IPS-18c (cell line): ENCODE measurements around the gene KIF7.

Experiments used
- H3K4me3 ChIP-seq: 2 replicates; pipeline ENCODE4 v1.7.0; 2013; ENCODE audit warnings: low read depth, mild to moderate bottlenecking, low read length, moderate library complexity; ENCODE audit not compliant: insufficient read depth
- H3K9me3 ChIP-seq: one replicate; pipeline ENCODE4 v1.6.1; 2013; ENCODE audit warnings: mild to moderate bottlenecking, low read length, moderate library complexity; ENCODE audit not compliant: control insufficient read depth, insufficient read depth

Gene KIF7

DNA sequence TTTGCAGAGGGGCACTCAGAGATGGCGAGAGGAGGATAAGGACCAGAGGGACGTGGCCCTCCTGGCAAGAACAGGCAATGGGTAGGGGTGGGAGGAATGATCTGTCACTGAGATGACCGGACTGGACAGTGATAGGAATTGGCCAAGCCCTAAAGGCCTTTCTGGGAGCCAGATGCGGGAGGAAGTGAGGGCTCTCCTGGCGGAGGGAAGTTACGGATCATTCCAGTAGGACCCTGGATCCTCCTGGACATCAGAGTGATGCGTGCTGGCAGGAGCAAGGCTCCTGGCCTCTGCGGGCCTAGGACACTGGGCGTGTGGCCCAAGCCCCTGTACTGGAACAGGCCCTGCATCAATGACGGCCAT, 23.4 kb downstream of the KIF7 start:
- H3K9me3 ChIP-seq, result peaks cover 9% of the 10 kb centered on the region
- no peak overlapping the region for H3K4me3 ChIP-seq

DNA sequence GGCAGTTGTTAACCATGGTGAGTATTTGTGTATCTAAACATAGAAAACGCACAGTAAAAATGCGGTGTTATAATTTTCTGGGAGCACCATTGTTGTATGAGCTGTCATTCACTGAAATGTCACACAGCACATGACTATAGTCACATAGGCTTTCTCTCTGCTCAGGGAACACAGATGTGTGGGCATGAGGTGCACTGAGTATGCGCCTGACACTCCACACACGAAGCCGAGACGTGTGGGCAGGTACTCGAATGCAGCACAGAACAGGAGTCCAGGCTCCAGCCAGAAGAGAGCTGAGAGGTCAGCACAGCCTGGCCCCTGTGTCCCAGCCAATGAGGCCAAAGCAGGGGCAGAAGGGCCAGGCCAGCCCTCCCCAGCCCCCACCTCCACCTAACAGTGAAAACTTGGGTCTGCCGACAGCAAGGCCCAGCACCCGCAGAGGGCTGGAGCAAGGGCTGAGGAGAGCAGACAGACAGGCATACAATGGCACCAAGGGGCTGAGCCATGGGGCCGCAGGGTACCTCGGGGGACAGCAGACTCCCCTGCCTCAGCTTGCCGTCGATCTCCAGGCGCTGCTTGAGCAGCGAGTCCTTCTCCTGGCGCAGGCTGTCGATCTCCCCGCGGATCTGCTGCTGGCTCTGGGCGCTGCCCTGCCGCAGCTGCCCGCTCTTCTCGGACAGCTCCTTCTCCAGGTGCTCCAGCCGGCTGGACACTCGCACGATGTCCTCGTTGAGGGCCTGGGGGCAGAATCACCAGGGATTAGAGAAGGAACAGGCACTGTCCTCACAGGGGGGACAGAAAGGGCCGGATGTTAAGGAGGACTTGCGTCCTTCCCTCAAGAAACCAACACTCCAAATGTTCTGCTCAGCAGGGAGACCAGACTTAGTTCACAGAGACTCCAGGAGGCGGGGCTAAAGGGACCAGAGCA, 24.0 kb downstream of the KIF7 start:
- Histone ChIP-seq H3K4me3 (no peak overlapping the region), H3K9me3 (peaks cover 9% of the 10 kb centered on the region)

DNA sequence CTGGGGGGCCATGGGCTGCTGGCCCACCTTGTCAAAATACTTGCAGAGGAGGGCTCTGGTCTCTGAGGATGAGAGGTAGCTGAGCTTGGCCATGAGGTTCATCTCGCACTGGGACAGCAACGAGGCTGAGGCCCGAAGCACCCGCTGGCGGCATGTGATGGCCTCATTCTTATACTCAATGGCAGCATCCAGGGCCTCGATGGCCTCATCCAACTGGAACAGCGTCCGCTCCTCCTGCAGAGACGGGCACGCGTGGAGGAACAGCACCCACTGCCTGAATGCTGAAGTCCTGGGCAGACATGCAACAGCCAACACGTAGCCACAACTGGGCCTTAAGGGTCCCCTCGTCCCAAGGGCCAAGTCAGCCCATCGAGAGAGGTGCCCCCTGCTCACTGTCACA, 25.0 kb downstream of the KIF7 start:
- Histone ChIP-seq H3K4me3 (no peak overlapping the region), H3K9me3 (peaks cover 9% of the 10 kb centered on the region)

DNA sequence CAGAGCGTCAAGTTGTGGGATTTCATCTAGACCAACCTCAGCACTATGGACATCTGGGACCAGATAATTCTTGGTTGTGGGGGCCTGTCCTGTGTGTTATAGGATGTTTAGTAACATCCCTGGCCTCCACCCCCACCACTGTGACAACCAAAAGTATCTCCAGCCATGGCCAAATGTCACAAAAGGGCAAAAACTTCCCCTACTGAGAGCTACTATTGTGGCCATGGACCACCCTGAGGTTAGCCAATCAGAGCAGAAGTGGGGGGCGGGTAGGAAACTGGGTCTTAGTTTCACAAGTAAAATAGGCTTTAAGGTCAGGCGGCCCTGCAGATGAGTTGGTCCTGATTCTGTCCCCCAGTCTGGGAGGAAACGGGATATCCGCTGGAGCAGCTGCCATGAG, 25.4 kb downstream of the KIF7 start:
- Histone ChIP-seq H3K4me3 (no peak overlapping the region), H3K9me3 (peaks cover 9% of the 10 kb centered on the region)

DNA sequence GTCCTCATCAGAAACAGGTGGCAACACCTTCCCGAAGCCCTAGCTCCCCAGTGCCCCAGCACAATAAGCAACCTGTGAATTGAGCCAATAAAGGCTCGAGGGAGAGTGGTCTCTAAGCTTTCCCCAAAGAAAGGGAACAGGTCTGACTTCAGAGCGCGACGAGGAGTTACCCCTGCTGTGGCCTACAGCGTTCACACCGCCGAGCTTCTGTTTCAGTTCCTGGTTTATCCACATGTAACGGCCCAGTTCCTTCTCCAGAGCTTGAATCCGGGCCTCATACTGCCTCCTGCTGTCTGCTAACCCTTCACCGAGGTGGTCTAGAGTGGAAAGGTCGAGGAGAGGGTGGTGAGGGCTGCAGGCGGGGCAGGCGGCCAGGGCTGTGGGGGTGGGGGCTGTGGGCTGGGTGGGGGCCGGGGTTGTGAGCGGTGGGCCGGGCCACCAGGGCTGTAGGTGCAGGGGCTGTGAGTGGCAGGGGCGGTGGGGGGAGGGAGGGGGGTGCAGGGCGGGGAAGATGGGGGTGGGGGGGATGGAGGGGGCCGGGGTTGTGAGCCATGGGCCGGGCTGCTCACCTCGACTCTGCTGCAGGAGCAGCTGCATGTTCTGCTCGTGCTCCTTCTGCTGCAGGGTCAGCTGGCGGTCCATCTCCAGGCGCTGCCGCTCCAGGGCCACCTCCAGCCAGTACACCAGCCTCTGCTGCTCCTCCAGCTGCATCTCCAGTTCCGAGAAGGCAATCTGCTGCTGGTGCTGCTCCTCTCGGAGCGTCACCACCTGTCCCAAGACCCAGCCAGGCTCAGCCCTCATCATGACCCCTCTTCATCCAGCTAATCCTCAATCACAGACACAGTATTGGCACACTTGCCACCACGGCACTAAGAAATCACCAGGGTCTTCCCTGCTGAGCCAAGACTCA, 26.2 kb downstream of the KIF7 start:
- H3K9me3 ChIP-seq, result peaks cover 6% of the 10 kb centered on the region
- no peak overlapping the region for H3K4me3 ChIP-seq

DNA sequence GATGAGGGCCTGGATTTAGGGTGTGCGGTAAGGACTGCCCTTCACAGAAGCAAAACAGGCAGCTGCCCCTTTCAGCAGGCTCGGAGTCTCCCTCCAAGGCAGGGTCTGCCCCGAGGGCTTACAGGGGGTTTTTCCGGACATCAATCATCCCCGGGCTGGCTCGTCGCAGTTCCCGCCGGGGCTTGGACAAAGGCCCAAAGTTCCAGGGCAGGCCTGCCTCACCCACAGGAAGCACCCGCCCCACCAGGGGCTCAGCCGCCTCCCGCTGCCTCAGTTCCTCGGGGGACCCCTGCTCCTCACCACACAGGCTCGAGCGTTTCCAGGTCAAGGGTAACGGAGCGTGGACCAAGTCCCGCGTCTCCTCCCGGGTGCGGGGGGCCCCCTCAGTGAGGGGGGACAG, 27.0 kb downstream of the KIF7 start:
- H3K9me3 ChIP-seq, result peaks cover under 1% of the 10 kb centered on the region

DNA sequence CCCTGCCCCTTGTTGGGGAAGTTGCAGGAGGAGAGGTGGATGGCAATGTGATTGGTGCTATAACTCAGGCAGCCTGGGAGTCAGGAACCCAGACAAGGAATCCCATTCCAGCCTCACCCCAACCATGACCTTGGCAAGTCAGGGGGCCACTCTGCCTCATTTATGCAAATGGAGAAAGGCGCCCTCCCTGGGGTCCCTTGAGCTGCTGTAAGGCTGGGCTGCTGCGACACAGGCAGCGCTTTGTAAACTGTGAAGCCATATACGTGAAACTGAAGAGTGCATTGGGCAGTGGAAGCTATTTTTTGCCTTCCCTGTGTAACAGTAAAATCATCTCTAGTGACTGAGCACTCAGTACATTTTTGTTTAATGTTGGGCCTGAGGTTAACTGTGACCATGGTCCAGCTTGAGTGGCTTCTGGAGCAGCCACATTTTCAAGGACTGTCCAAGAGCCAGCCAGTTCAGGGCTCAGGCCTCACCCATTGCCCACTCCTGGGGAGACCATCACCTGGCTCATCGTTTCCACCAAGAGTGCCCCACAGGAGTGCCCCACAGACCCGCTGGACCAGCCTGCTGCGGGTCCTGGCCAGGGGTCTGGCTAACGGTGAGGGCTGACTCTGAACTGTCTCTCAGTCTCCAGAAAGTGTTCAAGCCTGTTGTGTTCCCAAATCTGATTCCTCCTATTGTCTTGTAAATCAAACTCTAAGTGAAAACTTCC, 27.9 kb downstream of the KIF7 start:
- Histone ChIP-seq H3K4me3 (no peak overlapping the region), H3K9me3 (no peaks in the 10 kb centered on the region)

More for the DNA sequence above, 27.0 kb downstream of the KIF7 start:
- no peak overlapping the region for H3K4me3 ChIP-seq

DNA sequence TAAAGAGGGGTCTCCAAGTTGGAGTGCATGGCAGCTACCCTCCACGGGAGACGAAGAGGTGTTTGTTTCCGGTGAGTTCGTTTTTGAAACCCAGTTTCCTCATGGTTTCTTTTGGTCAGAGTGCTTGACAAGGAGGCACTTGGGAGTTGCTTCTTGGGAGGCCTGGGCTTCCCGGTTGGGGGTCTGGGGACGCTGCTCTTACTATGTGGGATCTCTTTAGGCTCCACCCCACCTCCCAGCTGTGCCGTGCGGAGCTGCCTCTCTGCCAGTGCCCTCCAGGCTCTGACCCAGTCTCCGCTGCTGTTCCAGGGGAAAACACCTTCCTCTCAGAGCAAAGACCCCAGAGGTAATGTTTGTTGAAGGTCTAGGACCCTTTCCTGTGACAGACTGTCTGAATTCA, 29.6 kb downstream of the KIF7 start:
- Histone ChIP-seq H3K4me3 (no peak overlapping the region), H3K9me3 (no peaks in the 10 kb centered on the region)

DNA sequence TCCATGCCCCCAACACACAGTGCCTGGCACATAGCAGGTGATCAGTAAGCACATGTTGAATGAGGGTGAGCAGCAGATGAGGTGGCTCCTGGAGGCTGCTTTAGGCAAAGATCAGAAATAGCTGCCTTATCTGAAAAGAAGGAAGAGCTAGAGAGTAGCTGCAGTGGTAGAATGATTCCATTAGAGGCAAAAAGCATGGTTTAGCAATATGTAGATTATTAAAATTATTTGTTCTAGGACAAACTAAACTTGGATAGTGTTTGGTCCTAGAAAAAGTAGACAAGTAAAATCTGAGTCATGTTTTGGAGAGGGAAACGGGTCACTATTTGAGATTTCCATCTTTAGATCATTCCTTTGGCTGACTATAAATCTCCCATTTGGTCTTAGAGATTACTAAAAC, 32.1 kb downstream of the KIF7 start:
- Histone ChIP-seq H3K9me3 (no peaks in the 10 kb centered on the region), H3K4me3 (no peak overlapping the region)

DNA sequence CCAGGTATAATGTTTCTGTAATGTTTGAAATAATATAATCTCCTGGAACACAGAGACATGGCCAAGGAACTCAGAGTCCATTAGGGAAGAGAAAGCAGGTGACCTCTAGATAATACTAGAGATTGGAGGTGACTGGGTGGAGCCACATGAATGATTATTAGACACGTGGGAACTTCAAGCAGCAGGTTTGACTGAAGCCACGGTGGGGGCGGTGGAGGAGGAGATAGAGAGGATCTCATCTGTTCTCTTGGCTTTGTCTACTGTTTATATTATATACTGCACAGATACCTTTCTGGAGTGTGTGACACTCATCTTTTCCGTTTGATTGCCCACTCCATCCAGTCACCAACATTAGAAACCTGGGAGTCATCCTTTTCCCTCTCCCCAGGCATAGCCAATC, 33.7 kb downstream of the KIF7 start:
- Histone ChIP-seq H3K9me3 (no peaks in the 10 kb centered on the region), H3K4me3 (no peak overlapping the region)

DNA sequence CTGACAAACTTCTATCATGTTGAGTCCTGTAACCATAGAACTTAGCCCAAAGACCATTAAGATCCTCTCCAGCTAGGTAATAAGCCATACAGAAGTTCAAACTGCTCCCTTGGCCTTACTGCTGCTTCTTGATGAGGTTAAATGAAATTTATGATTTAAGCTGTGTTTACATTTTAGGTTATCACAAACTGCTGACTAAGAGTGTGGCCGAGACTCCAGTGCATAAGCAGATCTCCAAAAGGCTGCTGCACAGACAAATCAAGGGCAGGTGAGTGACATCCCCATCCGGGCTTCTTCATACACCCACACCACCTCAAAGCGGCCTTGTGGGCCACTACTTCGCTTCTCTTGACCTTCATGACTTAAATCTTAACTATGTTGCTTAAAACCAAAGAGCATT, 39.0 kb downstream of the KIF7 start:
- no peak overlapping the region for H3K4me3 ChIP-seq

DNA sequence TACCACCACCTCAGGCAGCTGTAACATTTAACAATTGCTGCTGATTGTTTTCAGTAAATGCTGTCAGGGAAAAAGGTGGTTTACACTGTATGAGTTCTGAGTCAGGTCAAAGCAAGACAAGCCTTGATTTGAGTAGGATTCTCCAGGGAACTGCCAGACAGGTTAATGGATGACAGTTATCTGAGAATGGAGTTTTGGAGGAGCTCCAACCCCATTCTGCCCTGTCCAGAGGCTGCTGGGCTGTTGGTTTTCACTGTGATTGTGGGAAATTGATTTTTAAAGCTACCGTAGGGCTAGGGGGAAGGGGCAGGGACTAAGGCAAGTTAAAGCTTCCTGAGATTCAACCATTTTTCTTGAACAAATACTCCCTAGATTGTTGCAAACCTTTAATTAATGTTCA, 40.1 kb downstream of the KIF7 start:
- Histone ChIP-seq H3K4me3 (no peak overlapping the region), H3K9me3 (no peaks in the 10 kb centered on the region)

More for the DNA sequence above, 39.0 kb downstream of the KIF7 start:
- no peaks in the 10 kb centered on the region for H3K9me3 ChIP-seq

DNA sequence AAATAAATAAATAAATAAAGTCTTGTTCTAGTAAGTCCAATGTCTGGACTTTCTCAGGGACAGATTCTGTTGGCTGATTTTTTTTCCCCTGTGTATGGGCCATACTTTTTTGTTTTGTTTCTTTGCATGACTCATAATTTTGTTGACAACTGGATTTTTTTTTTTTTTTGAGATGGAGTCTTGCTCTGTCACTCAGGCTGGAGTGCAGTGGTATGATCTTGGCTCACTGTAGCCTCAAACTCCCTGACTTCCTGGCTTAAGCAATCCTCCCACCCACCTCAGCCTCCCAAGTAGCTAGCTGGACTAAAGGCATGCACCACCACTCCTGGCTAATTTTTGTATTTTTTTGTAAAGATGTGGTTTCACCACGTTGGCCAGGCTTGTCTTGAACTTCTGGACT, 41.1 kb downstream of the KIF7 start:
- Histone ChIP-seq H3K9me3 (no peaks in the 10 kb centered on the region), H3K4me3 (no peak overlapping the region)

DNA sequence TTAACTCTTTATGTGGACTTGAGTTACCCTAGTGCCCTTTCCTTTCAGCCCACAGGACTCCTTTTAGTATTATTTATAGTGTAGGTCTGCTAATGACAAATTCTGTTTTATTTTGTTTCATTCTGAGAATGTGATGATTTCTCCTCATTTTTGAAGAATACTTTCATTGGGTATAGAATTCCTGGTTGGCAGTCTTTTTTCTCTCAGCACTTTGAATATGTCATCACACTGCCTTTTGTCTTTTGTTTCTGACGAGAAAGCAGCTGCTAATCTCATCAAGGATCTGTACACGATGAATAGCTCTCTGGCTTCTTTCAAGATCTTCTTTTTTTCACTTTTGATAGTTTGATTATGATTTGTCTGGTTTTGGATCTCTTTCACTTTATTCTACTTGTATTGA, 42.2 kb downstream of the KIF7 start:
- Histone ChIP-seq H3K4me3 (no peak overlapping the region), H3K9me3 (no peaks in the 10 kb centered on the region)

DNA sequence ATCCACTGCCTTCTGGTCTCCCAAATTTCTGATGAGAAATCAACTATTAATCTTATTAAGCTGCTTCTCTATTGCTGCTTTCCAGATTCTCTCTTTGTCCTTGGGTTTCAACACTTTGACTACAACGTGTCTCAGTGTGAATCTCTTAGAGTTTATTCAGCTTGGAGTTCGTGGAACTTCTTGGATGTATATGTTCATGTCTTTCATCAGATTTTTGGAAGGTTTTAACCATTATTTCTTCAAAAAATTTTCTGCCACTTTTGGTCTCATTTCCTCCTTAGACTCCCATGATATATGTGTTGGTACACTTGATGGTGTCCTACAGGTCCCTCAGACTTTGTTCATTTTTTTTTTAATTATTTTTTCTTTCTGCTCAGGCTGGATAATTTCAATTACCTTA, 44.0 kb downstream of the KIF7 start:
- H3K9me3 ChIP-seq, result no peaks in the 10 kb centered on the region
- H3K4me3 ChIP-seq, result no peak overlapping the region

DNA sequence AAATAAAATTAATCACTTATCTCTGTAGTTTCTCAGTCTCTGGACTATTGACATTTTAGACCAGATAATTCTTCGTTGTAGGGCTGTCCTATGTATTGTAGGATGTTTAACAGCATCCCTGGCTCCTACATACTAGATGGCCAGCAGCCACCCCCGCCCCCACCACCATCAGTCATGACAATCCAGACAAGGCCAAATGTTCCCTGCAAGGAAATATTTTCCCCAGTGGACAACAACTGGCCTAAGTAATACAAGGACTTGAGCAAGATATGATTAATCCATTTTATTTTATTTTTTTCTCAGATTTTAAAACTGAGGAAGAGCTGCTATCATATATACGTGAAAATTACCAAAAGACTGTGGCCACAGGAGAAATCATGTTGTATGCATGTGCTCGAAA, 56.2 kb downstream of the KIF7 start:
- Histone ChIP-seq H3K4me3 (no peak overlapping the region), H3K9me3 (no peaks in the 10 kb centered on the region)

DNA sequence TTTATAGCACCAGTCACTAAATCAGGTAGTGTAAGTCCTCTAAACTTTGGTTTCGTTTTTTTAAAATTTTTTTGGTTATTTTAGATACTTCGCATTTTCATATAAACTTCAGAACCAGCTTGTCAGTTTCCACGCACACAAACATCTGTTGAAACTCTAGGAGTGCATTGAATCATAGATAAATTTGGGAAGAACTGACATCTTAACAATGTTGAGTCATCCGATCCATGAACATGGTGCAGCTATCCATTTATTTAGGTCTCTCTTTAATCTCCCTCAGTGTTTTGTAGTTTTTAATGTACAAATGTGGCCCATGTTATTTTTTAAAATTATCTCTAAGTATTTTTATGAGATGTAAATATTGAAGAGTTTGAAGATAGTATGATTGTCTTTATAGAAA, 62.2 kb downstream of the KIF7 start:
- Histone ChIP-seq H3K9me3 (no peaks in the 10 kb centered on the region), H3K4me3 (no peak overlapping the region)
